Right cardiac atrium (tissue), 5 donors: ENCODE data around the gene MYL12A. TPM values are rescaled to one million over a fixed set of nuclear protein-coding genes. Genes with fewer than 3 reads are reported as not detected.
A peak's percentile ranks its signal among the peaks of the same experiment; 100 is the strongest.
"Not testable (repeated sequence)": the region's sequence is repeated elsewhere in the genome, so short reads cannot be mapped to it uniquely, and the experiment has no call there.

ENCODE experiments used
- ATAC-seq, 2 donors: fragments of 200-7000 bp; cut with Tn5 transposase; one replicate each; pipeline versions ENCODE4 v1.8.0 to v1.9.1; 2020; ENCODE audit warnings: moderate library complexity in 2 of 2, mild to moderate bottlenecking in 1 of 2
- DNase-seq, 3 donors: peaks; one replicate each; pipeline ENCODE4 v3.0.0-alpha.2; 2020
- H3K27ac ChIP-seq: one replicate; pipeline ENCODE4 v1.5.1; 2013; ENCODE audit warnings: mild to moderate bottlenecking, low read length, control low read depth, moderate library complexity
- H3K27me3 ChIP-seq: one replicate; pipeline ENCODE4 v1.6.1; 2013; ENCODE audit not compliant: control insufficient read depth, insufficient read depth
- H3K4me1 ChIP-seq: one replicate; pipeline ENCODE4 v1.6.1; 2013; ENCODE audit warnings: low read length; ENCODE audit not compliant: control insufficient read depth, insufficient read depth
- H3K4me3 ChIP-seq: one replicate; pipeline ENCODE4 v1.5.1; 2013; ENCODE audit warnings: low read length, control low read depth
- H3K9me3 ChIP-seq: one replicate; pipeline ENCODE4 v1.6.1; 2013; ENCODE audit warnings: low read length; ENCODE audit not compliant: control insufficient read depth
- WGBS: extraction: QIAGEN DNeasy Blood & Tissue Kit; methylation state at CpG from one replicate; pipeline ENCODE4 v1.1.7; 2013; 5-methylcytosine and 5-hydroxymethylcytosine counted together
- intact Hi-C, 4 donors: fragments of 100-400 bp; cut with DNase I; formaldehyde crosslinking; loops; one replicate each; pipeline versions ENCODE4 v1.11.0 to v1.14.0; 2022 to 2023
- polyA plus RNA-seq: library from polyadenylated mRNA; stranded (reverse); fragments of 200-250 nt; gene quantifications from one replicate; pipeline ENCODE4 v1.2.3, GENCODE V29; 2013
- total RNA-seq, 4 donors: library from RNA; stranded (reverse); fragmentation: NEBNext Ultra II Directional; extraction: Animal tissue kit (Norgen Biotek cat#: 25700); gene quantifications; one replicate each; pipeline ENCODE4 v1.2.1, GENCODE V29; 2021
- donor health status: healthy with polysubstance abuse.
- donor health status: DM: no; HTN: yes; CAD: no.
- donor health status: DM: no; HTN: no; CAD: no.
- donor health status: DM: no; HTN: yes; CAD: no; lungs with severe emphysema.
- donor health status: DM: yes; HTN: yes; CAD: no.

Gene MYL12A
- total and polyA plus RNA-seq, 5 donors, result 493 to 1,833 (median 795) TPM

GRCh38 chr18:3266062-3266608 lies 18.5 kb downstream of the MYL12A start:
- ATAC-seq (no peak), DNase-seq (peak in 1 of 3 donors; percentile 30)
- no peak overlapping the region for H3K4me3 ChIP-seq
- peaks cover 16% of the 10 kb centered on the region for H3K4me1 ChIP-seq
- no peak overlapping the region for H3K27ac ChIP-seq
- intact Hi-C loops, result no loop called here
- no peaks in the 10 kb centered on the region for H3K27me3 ChIP-seq
- WGBS, result 48% methylated on average over 7 of the region's 7 CpGs
- H3K9me3 ChIP-seq, result no peaks in the 10 kb centered on the region

- intact Hi-C loops, result no loop called here
- peak overlapping the region; percentile 38 for H3K27ac ChIP-seq
- no peaks in the 10 kb centered on the region for H3K27me3 ChIP-seq
- peaks cover 17% of the 10 kb centered on the region for H3K4me1 ChIP-seq
- DNase-seq (no peak), ATAC-seq (no peak)
- no peak overlapping the region for H3K4me3 ChIP-seq
- no peaks in the 10 kb centered on the region for H3K9me3 ChIP-seq
These were observed 20.7 kb downstream of the MYL12A start for GRCh38 chr18:3268306-3268705.

- intact Hi-C loops, result no loop called here
- WGBS, result 62% methylated on average over 4 of the region's 4 CpGs
These were observed 21.8 kb downstream of the MYL12A start for GRCh38 chr18:3269241-3269913.

GRCh38 chr18:3269914-3270299 lies 22.3 kb downstream of the MYL12A start:
- H3K27ac ChIP-seq, result no peak overlapping the region
- no peak for ATAC-seq
- WGBS, result 96% methylated on average over 1 of the region's 1 CpG
- H3K9me3 ChIP-seq, result no peaks in the 10 kb centered on the region
- no peaks in the 10 kb centered on the region for H3K27me3 ChIP-seq
- peaks cover 14% of the 10 kb centered on the region for H3K4me1 ChIP-seq
- DNase-seq, result no peak
- intact Hi-C loops, result no loop called here
- H3K4me3 ChIP-seq, result no peak overlapping the region

More at GRCh38 chr18:3269241-3269913, 21.8 kb downstream of the MYL12A start:
- Histone ChIP-seq H3K4me1 (peaks cover 15% of the 10 kb centered on the region), H3K9me3 (no peaks in the 10 kb centered on the region), H3K4me3 (no peak overlapping the region), H3K27ac (no peak overlapping the region), H3K27me3 (no peaks in the 10 kb centered on the region)
- no peak for DNase-seq
- peak in 1 of 2 donors; percentile 34 for ATAC-seq

GRCh38 chr18:3273042-3273441 lies 25.4 kb downstream of the MYL12A start:
- ATAC-seq, result no peak
- Histone ChIP-seq H3K27ac (no peak overlapping the region), H3K4me3 (no peak overlapping the region), H3K9me3 (no peaks in the 10 kb centered on the region), H3K4me1 (peaks cover 4% of the 10 kb centered on the region), H3K27me3 (no peaks in the 10 kb centered on the region)
- 54% methylated on average over 3 of the region's 3 CpGs for WGBS
- intact Hi-C loops, result no loop called here
- no peak for DNase-seq

- H3K9me3 ChIP-seq, H3K4me3 ChIP-seq, DNase-seq, H3K27ac ChIP-seq, ATAC-seq, intact Hi-C loops, H3K4me1 ChIP-seq, H3K27me3 ChIP-seq: not testable (repeated sequence)
- 74% methylated on average over 7 of the region's 7 CpGs for WGBS
These were observed 30.1 kb downstream of the MYL12A start for GRCh38 chr18:3277643-3278213.

- H3K27ac ChIP-seq, result no peak overlapping the region
These were observed 31.9 kb downstream of the MYL12A start for GRCh38 chr18:3279201-3280185.

GRCh38 chr18:3281456-3282400 lies 34.1 kb downstream of the MYL12A start:
- H3K27ac ChIP-seq, result no peak overlapping the region
- peaks cover 2% of the 10 kb centered on the region for H3K4me1 ChIP-seq
- H3K4me3 ChIP-seq, result no peak overlapping the region
- ATAC-seq (peak; percentile 84 to 85), DNase-seq (no peak)
- H3K9me3 ChIP-seq, result no peaks in the 10 kb centered on the region
- H3K27me3 ChIP-seq, result no peaks in the 10 kb centered on the region
- intact Hi-C loops, result loop anchor here (1.0 to 10.0 kb wide), 8 partner anchors 171 to 386 kb away; partner anchors contain the start of gene TGIF1 (in 4 of the 4)
- 15% methylated on average over 2 of the region's 2 CpGs for WGBS

More at GRCh38 chr18:3279201-3280185, 31.9 kb downstream of the MYL12A start:
- H3K4me3 ChIP-seq, result no peak overlapping the region
- ATAC-seq, result peak; percentile 20 to 32
- no peak for DNase-seq
- intact Hi-C loops, result loop anchor here (2.0 to 10.0 kb wide), 7 partner anchors 173 to 388 kb away; partner anchors contain the start of gene TGIF1 (in 4 of the 4)
- WGBS, result 25% methylated on average over 14 of the region's 14 CpGs
- no peaks in the 10 kb centered on the region for H3K27me3 ChIP-seq
- H3K9me3 ChIP-seq, result no peaks in the 10 kb centered on the region
- H3K4me1 ChIP-seq, result peaks cover 2% of the 10 kb centered on the region

- H3K4me3 ChIP-seq, result peak overlapping the region; percentile 29
These were observed 35.8 kb downstream of the MYL12A start for GRCh38 chr18:3283253-3283863.

More at GRCh38 chr18:3283253-3283863, 35.8 kb downstream of the MYL12A start:
- intact Hi-C loops, result loop anchor here (2.0 to 10.0 kb wide), 7 partner anchors 169 to 384 kb away; partner anchors contain the start of gene TGIF1 (in 4 of the 4)
- H3K27ac ChIP-seq, result no peak overlapping the region
- DNase-seq (peak in 1 of 3 donors; percentile 9), ATAC-seq (no peak)
- H3K27me3 ChIP-seq, result no peaks in the 10 kb centered on the region
- WGBS, result 64% methylated on average over 10 of the region's 10 CpGs
- no peaks in the 10 kb centered on the region for H3K9me3 ChIP-seq
- H3K4me1 ChIP-seq, result peaks cover 2% of the 10 kb centered on the region
